Trophoblast cell (in vitro differentiated cells and primary cell): ENCODE results near the gene NUDT5.
"Not testable (repeated sequence)": the region's sequence is repeated elsewhere in the genome, so short reads cannot be mapped to it uniquely, and the experiment has no call there.

Experiments
- DNase-seq, 2 donors: peaks; one replicate each; pipeline ENCODE4 v3.0.0-alpha.2; 2016
- H2AFZ ChIP-seq: 2 replicates; pipeline ENCODE4 v1.6.1; 2013; ENCODE audit warnings: low read length, moderate library complexity, mild to moderate bottlenecking; ENCODE audit not compliant: insufficient read depth, poor library complexity
- H2AK5ac ChIP-seq: 2 replicates; pipeline ENCODE4 v1.6.1; 2013; ENCODE audit warnings: mild to moderate bottlenecking, low read length
- H2BK120ac ChIP-seq: 2 replicates; pipeline ENCODE4 v1.6.1; 2013; ENCODE audit warnings: low read length, mild to moderate bottlenecking, moderate library complexity; ENCODE audit not compliant: insufficient read depth, poor library complexity
- H2BK12ac ChIP-seq: 2 replicates; pipeline ENCODE4 v1.6.1; 2013; ENCODE audit warnings: mild to moderate bottlenecking, low read length, moderate library complexity
- H2BK5ac ChIP-seq: 2 replicates; pipeline ENCODE4 v1.6.1; 2013; ENCODE audit warnings: low read length, low read depth, moderate library complexity, mild to moderate bottlenecking; ENCODE audit not compliant: poor library complexity
- H3K14ac ChIP-seq: 2 replicates; pipeline ENCODE4 v1.6.1; 2013; ENCODE audit warnings: mild to moderate bottlenecking, low read length
- H3K18ac ChIP-seq: 2 replicates; pipeline ENCODE4 v1.6.1; 2013; ENCODE audit warnings: mild to moderate bottlenecking, low read length
- H3K23ac ChIP-seq: 2 replicates; pipeline ENCODE4 v1.6.1; 2013; ENCODE audit warnings: low read length
- H3K27ac ChIP-seq: 2 replicates; pipeline ENCODE4 v1.5.1; 2013; ENCODE audit warnings: low read depth, mild to moderate bottlenecking, inconsistent platforms, low read length, moderate library complexity
- H3K27me3 ChIP-seq: 2 replicates; pipeline ENCODE4 v1.6.1; 2013; ENCODE audit warnings: inconsistent platforms, mild to moderate bottlenecking, low read length, moderate library complexity; ENCODE audit not compliant: insufficient read depth
- H3K36me3 ChIP-seq, 2 experiments: 1 replicate in 1 of 2; 2 replicates in 1 of 2; pipeline ENCODE4 v1.6.1; 2013; ENCODE audit warnings: low read length in 2 of 2, mild to moderate bottlenecking in 2 of 2, moderate library complexity in 1 of 2; ENCODE audit not compliant: insufficient read depth in 2 of 2, control insufficient read depth in 1 of 2
- H3K4ac ChIP-seq: 2 replicates; pipeline ENCODE4 v1.6.1; 2013; ENCODE audit warnings: low read depth, mild to moderate bottlenecking, low read length, moderate library complexity
- H3K4me1 ChIP-seq, 2 experiments: 1 replicate in 1 of 2; 2 replicates in 1 of 2; pipeline ENCODE4 v1.6.1; 2013; ENCODE audit warnings: low read length in 2 of 2, mild to moderate bottlenecking in 2 of 2, moderate library complexity in 1 of 2; ENCODE audit not compliant: insufficient read depth in 2 of 2, control insufficient read depth in 1 of 2
- H3K4me2 ChIP-seq: 2 replicates; pipeline ENCODE4 v1.6.1; 2013; ENCODE audit warnings: inconsistent platforms, mild to moderate bottlenecking, low read length, moderate library complexity
- H3K4me3 ChIP-seq: 2 replicates; pipeline ENCODE4 v1.5.1; 2013; ENCODE audit warnings: mild to moderate bottlenecking, low read depth, low read length, inconsistent platforms
- H3K79me1 ChIP-seq: one replicate; pipeline ENCODE4 v1.6.1; 2013; ENCODE audit warnings: low read length
- H3K79me2 ChIP-seq: 2 replicates; pipeline ENCODE4 v1.6.1; 2013; ENCODE audit warnings: low read length, mild to moderate bottlenecking; ENCODE audit not compliant: control insufficient read depth, insufficient read depth, poor library complexity
- H3K9ac ChIP-seq: 2 replicates; pipeline ENCODE4 v1.6.1; 2013; ENCODE audit warnings: mild to moderate bottlenecking, low read length
- H3K9me3 ChIP-seq: 2 replicates; pipeline ENCODE4 v1.6.1; 2013; ENCODE audit warnings: low read depth, mild to moderate bottlenecking, control low read depth, inconsistent platforms, low read length; ENCODE audit not compliant: insufficient read depth
- H4K12ac ChIP-seq: 2 replicates; pipeline ENCODE4 v1.6.1; 2013; ENCODE audit warnings: low read depth, mild to moderate bottlenecking, low read length, moderate library complexity
- H4K8ac ChIP-seq: 2 replicates; pipeline ENCODE4 v1.6.1; 2013; ENCODE audit warnings: low read depth, mild to moderate bottlenecking, low read length, moderate library complexity
- H4K91ac ChIP-seq: one replicate; pipeline ENCODE4 v1.6.1; 2013; ENCODE audit warnings: low read depth, mild to moderate bottlenecking, low read length, moderate library complexity
- WGBS: extraction: QIAGEN DNeasy Blood & Tissue Kit; methylation state at CpG from one replicate; pipeline ENCODE4 v1.1.7; 2013; ENCODE audit warnings: missing lambda C conversion rate; ENCODE audit not compliant: insufficient read length, insufficient coverage; ENCODE audit errors: extremely low coverage; 5-methylcytosine and 5-hydroxymethylcytosine counted together

NUDT5 gene

GRCh38 chr10:12179606-12180170 lies 16.0 kb downstream of the NUDT5 start:
- Histone ChIP-seq H2AK5ac (no peak overlapping the region), H2BK5ac (no peak overlapping the region), H4K91ac (no peak overlapping the region), H3K27ac (no peak overlapping the region), H3K4ac (no peak overlapping the region), H2BK120ac (no peak overlapping the region), H3K36me3 (peaks cover 23 to 26% of the 10 kb centered on the region in 2 experiments), H3K23ac (no peak overlapping the region), H3K9me3 (no peaks in the 10 kb centered on the region), H3K79me1 (no peaks in the 10 kb centered on the region), H3K27me3 (no peaks in the 10 kb centered on the region), H3K79me2 (no peaks in the 10 kb centered on the region), H3K4me3 (no peak overlapping the region), H3K4me2 (no peak overlapping the region), H3K9ac (no peak overlapping the region), H2BK12ac (no peak overlapping the region), H4K12ac (no peak overlapping the region), H3K4me1 (no peaks in the 10 kb centered on the region), H3K14ac (no peak overlapping the region), H2AFZ (no peak overlapping the region), H3K18ac (no peak overlapping the region), H4K8ac (no peak overlapping the region)
- no CpG with 5 or more reads among the region's 4 CpGs for WGBS
- DNase-seq = no peak

- Histone ChIP-seq H2BK5ac (no peak overlapping the region), H3K4me1 (no peaks in the 10 kb centered on the region), H4K8ac (no peak overlapping the region), H2BK120ac (no peak overlapping the region), H3K9me3 (peaks cover under 1% of the 10 kb centered on the region), H3K4me3 (no peak overlapping the region), H3K4me2 (no peak overlapping the region), H3K18ac (no peak overlapping the region), H4K12ac (no peak overlapping the region), H3K9ac (no peak overlapping the region), H3K27ac (no peak overlapping the region), H3K4ac (no peak overlapping the region), H2AFZ (no peak overlapping the region), H3K14ac (no peak overlapping the region), H3K27me3 (no peaks in the 10 kb centered on the region), H3K36me3 (peaks cover 33 to 43% of the 10 kb centered on the region in 2 experiments), H3K79me2 (no peaks in the 10 kb centered on the region), H3K23ac (no peak overlapping the region), H2AK5ac (no peak overlapping the region), H2BK12ac (no peak overlapping the region), H3K79me1 (no peaks in the 10 kb centered on the region), H4K91ac (no peak overlapping the region)
- WGBS = no CpG with 5 or more reads among the region's 9 CpGs
- DNase-seq = no peak
These were observed 18.0 kb downstream of the NUDT5 start for GRCh38 chr10:12177642-12178041.

- H3K79me1 ChIP-seq, H3K9ac ChIP-seq, H2BK120ac ChIP-seq, H3K9me3 ChIP-seq, H2AFZ ChIP-seq, H4K91ac ChIP-seq, H3K4me3 ChIP-seq, H3K27ac ChIP-seq, H3K23ac ChIP-seq, H2BK5ac ChIP-seq, H3K4me2 ChIP-seq, H2AK5ac ChIP-seq, H3K4me1 ChIP-seq, H3K79me2 ChIP-seq, H4K8ac ChIP-seq, DNase-seq, H4K12ac ChIP-seq, H3K14ac ChIP-seq, H3K4ac ChIP-seq, H3K18ac ChIP-seq, H3K27me3 ChIP-seq, H2BK12ac ChIP-seq: not testable (repeated sequence)
- WGBS = no CpG with 5 or more reads among the region's 6 CpGs
- peaks cover 28 to 51% of the 10 kb centered on the region in 2 experiments for H3K36me3 ChIP-seq
These were observed 24.2 kb downstream of the NUDT5 start for GRCh38 chr10:12171512-12171911.

- Histone ChIP-seq H4K91ac (no peak overlapping the region), H2BK5ac (no peak overlapping the region), H3K4me3 (no peak overlapping the region), H3K27ac (no peak overlapping the region), H3K79me1 (no peaks in the 10 kb centered on the region), H2AFZ (no peak overlapping the region), H3K4ac (no peak overlapping the region), H3K27me3 (no peaks in the 10 kb centered on the region), H3K4me1 (peaks cover 0 to 4% of the 10 kb centered on the region in 2 experiments), H3K23ac (no peak overlapping the region), H3K18ac (no peak overlapping the region), H3K9ac (no peak overlapping the region), H3K4me2 (no peak overlapping the region), H2BK12ac (no peak overlapping the region), H2BK120ac (no peak overlapping the region), H3K79me2 (no peaks in the 10 kb centered on the region), H2AK5ac (no peak overlapping the region), H3K14ac (no peak overlapping the region), H3K9me3 (peaks cover 2% of the 10 kb centered on the region), H4K12ac (no peak overlapping the region), H3K36me3 (peaks cover 10 to 38% of the 10 kb centered on the region in 2 experiments), H4K8ac (no peak overlapping the region)
- no peak for DNase-seq
- no CpG with 5 or more reads among the region's 6 CpGs for WGBS
These were observed 29.5 kb downstream of the NUDT5 start for GRCh38 chr10:12165999-12166775.
